Smooth muscle cell (in vitro differentiated cells): ENCODE data around the gene OR14C36. TPM values are rescaled to one million over a fixed set of nuclear protein-coding genes. Genes with fewer than 3 reads are reported as not detected.
"Not testable (repeated sequence)": the region's sequence is repeated elsewhere in the genome, so short reads cannot be mapped to it uniquely, and the experiment has no call there.

ENCODE experiments used
- DNase-seq: peaks from one replicate; lab custom pipeline; 2025; ENCODE audit not compliant: unreplicated experiment; lab: John Stamatoyannopoulos, UW
- H2AFZ ChIP-seq: fragments of 200-600 bp; sonication (generic); 2 replicates; pipeline ENCODE4 v1.6.0; 2016; ENCODE audit warnings: antibody characterized with exemption, low read depth, mild to moderate bottlenecking
- H3F3A ChIP-seq: fragments of 200-600 bp; sonication (generic); 2 replicates; pipeline ENCODE4 v1.6.0; 2017; ENCODE audit warnings: antibody characterized with exemption, low read depth
- H3K27ac ChIP-seq: fragments of 200-600 bp; sonication (generic); 2 replicates; pipeline ENCODE4 v1.5.1; 2016; ENCODE audit warnings: low read depth, mild to moderate bottlenecking
- H3K27me3 ChIP-seq: fragments of 200-600 bp; sonication (generic); 2 replicates; pipeline ENCODE4 v1.6.1; 2016; ENCODE audit warnings: low read depth, mild to moderate bottlenecking
- H3K36me3 ChIP-seq: fragments of 200-600 bp; sonication (generic); 2 replicates; pipeline ENCODE4 v1.5.1; 2016; ENCODE audit warnings: low read depth
- H3K4me1 ChIP-seq: fragments of 200-600 bp; sonication (generic); 2 replicates; pipeline ENCODE4 v1.5.1; 2016; ENCODE audit warnings: low read depth
- H3K4me2 ChIP-seq: fragments of 200-600 bp; sonication (generic); 2 replicates; pipeline ENCODE4 v1.6.0; 2016; ENCODE audit warnings: mild to moderate bottlenecking
- H3K4me3 ChIP-seq: fragments of 200-600 bp; sonication (generic); 2 replicates; pipeline ENCODE4 v1.5.1; 2016; ENCODE audit warnings: mild to moderate bottlenecking
- H3K79me2 ChIP-seq: fragments of 200-600 bp; sonication (generic); 2 replicates; pipeline ENCODE4 v1.6.0; 2016; ENCODE audit warnings: low read depth, mild to moderate bottlenecking
- H3K9ac ChIP-seq: fragments of 200-600 bp; sonication (generic); 2 replicates; pipeline ENCODE4 v1.6.0; 2016; ENCODE audit warnings: low read depth
- H3K9me3 ChIP-seq: fragments of 200-600 bp; sonication (generic); replicated peaks from 2 replicates; pipeline ENCODE4 v1.5.1; 2016; ENCODE audit warnings: low read depth
- H4K20me1 ChIP-seq: fragments of 200-600 bp; sonication (generic); 2 replicates; pipeline ENCODE4 v1.6.0; 2016; ENCODE audit warnings: low read depth
- WGBS: methylation state at CpG from one replicate; pipeline ENCODE4 v1.1.7; 2016; ENCODE audit warnings: low lambda C conversion rate; 5-methylcytosine and 5-hydroxymethylcytosine counted together
- polyA plus RNA-seq: library from polyadenylated mRNA; unstranded; fragments of >200 nt; fragmentation: Nextera tagmentation; extraction: Ambion mirVana; gene quantifications from 2 replicates; pipeline ENCODE4 v1.2.1, GENCODE V29; 2016
- total RNA-seq: library from RNA; depleted of rRNA; stranded (reverse); fragments of >200 nt; gene quantifications from 2 replicates; pipeline ENCODE4 v1.2.3, GENCODE V29; 2014
- TF ChIP-seq, protein P1 (sequence below): fragments of 200-600 bp; sonication (generic); IDR thresholded peaks from 2 replicates; pipeline ENCODE4 v1.5.1; 2017; ENCODE audit warnings: borderline replicate concordance, mild to moderate bottlenecking, antibody characterized with exemption; ENCODE audit not compliant: insufficient read depth, poor library complexity, severe bottlenecking

Gene OR14C36
- total RNA-seq (not detected in 2 replicates), polyA plus RNA-seq (not detected in 2 replicates)

GRCh38 chr1:248348475-248348874 lies at the start of gene OR14C36:
Gene OR14C36, plus strand, starts transcription at chr1:248348775. Its CDS starts 0 bp downstream, at chr1:248348775.
- TF ChIP-seq, protein P1, sequence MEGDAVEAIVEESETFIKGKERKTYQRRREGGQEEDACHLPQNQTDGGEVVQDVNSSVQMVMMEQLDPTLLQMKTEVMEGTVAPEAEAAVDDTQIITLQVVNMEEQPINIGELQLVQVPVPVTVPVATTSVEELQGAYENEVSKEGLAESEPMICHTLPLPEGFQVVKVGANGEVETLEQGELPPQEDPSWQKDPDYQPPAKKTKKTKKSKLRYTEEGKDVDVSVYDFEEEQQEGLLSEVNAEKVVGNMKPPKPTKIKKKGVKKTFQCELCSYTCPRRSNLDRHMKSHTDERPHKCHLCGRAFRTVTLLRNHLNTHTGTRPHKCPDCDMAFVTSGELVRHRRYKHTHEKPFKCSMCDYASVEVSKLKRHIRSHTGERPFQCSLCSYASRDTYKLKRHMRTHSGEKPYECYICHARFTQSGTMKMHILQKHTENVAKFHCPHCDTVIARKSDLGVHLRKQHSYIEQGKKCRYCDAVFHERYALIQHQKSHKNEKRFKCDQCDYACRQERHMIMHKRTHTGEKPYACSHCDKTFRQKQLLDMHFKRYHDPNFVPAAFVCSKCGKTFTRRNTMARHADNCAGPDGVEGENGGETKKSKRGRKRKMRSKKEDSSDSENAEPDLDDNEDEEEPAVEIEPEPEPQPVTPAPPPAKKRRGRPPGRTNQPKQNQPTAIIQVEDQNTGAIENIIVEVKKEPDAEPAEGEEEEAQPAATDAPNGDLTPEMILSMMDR: no peak

DNA sequence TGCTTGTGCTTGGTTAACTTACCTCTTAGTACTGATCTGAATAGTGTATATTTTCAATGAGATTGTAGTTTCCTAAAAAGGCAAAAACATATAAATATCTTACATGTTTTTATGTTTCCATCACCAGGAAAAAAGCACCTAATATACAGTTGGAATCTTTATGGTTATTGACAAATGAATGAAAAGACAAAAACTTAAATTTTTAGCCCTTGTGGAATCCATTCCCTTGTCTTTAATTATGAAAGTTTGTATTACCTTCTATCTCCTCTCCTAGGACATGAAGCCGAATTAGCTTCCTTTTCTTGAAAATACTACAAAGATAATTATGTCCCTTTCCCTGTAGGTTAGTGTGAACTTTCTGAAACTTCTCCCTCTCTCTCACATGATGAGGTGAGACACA lies 45.3 kb upstream of the OR14C36 start, which contains the start of gene OR2T12:
Gene OR2T12 (minus strand): TSS at position 101 of the 400 bp plus-strand sequence. CDS start 7,846 bp downstream, outside the sequence.
- 77% methylated on average over 1 of the region's 1 CpG for WGBS
- H3K4me2 ChIP-seq: no peak within 1 kb of the TSS

More at GRCh38 chr1:248348475-248348874, at the start of gene OR14C36:
- Histone ChIP-seq H3K9ac (no peak within 1 kb of the TSS), H3K4me3 (no peak within 1 kb of the TSS), H3F3A (no peaks in the 10 kb centered on the region), H3K4me1 (no peaks in the 10 kb centered on the region), H3K27ac (no peak within 1 kb of the TSS), H3K4me2 (no peak within 1 kb of the TSS), H3K79me2 (no peaks in the 10 kb centered on the region), H2AFZ (no peak within 1 kb of the TSS), H4K20me1 (no peaks in the 10 kb centered on the region), H3K9me3 (peaks cover 3% of the 10 kb centered on the region), H3K27me3 (no peaks in the 10 kb centered on the region), H3K36me3 (no peaks in the 10 kb centered on the region)
- WGBS: 61% methylated on average over 4 of the region's 4 CpGs
- DNase-seq: no peak

GRCh38 chr1:248305672-248306071 lies 42.9 kb upstream of the OR14C36 start:
- not testable (repeated sequence) for H3K4me3 ChIP-seq, H3K27me3 ChIP-seq, H3K4me1 ChIP-seq, H3K79me2 ChIP-seq, H2AFZ ChIP-seq, H3K9ac ChIP-seq, H3K4me2 ChIP-seq, H3K9me3 ChIP-seq, DNase-seq, H3F3A ChIP-seq, H3K36me3 ChIP-seq, H4K20me1 ChIP-seq, H3K27ac ChIP-seq
- WGBS: 66% methylated on average over 9 of the region's 9 CpGs

More for the DNA sequence above, 45.3 kb upstream of the OR14C36 start, which contains the start of gene OR2T12:
- H3K79me2 ChIP-seq: no peaks in the 10 kb centered on the region
- H3K4me1 ChIP-seq: no peaks in the 10 kb centered on the region
- TF ChIP-seq, protein P1: no peak
- H4K20me1 ChIP-seq: no peaks in the 10 kb centered on the region
- H3K4me3 ChIP-seq: no peak within 1 kb of the TSS
- no peaks in the 10 kb centered on the region for H3K36me3 ChIP-seq
- no peak for DNase-seq
- no peak within 1 kb of the TSS for H3K27ac ChIP-seq
- no peaks in the 10 kb centered on the region for H3K9me3 ChIP-seq
- H3K9ac ChIP-seq: no peak within 1 kb of the TSS
- H3K27me3 ChIP-seq: no peaks in the 10 kb centered on the region
- H2AFZ ChIP-seq: no peak within 1 kb of the TSS
- no peaks in the 10 kb centered on the region for H3F3A ChIP-seq

GRCh38 chr1:248306103-248306502 lies 42.5 kb upstream of the OR14C36 start:
- Histone ChIP-seq H4K20me1 (no peaks in the 10 kb centered on the region), H3K9me3 (peaks cover 5% of the 10 kb centered on the region), H3K4me2 (no peak overlapping the region), H3K4me3 (no peak overlapping the region), H3K27ac (no peak overlapping the region), H3F3A (no peaks in the 10 kb centered on the region), H3K79me2 (no peaks in the 10 kb centered on the region), H3K9ac (no peak overlapping the region), H3K4me1 (no peaks in the 10 kb centered on the region), H3K27me3 (no peaks in the 10 kb centered on the region), H3K36me3 (no peaks in the 10 kb centered on the region), H2AFZ (no peak overlapping the region)
- TF ChIP-seq, protein P1: no peak
- 76% methylated on average over 19 of the region's 19 CpGs for WGBS
- no peak for DNase-seq

DNA sequence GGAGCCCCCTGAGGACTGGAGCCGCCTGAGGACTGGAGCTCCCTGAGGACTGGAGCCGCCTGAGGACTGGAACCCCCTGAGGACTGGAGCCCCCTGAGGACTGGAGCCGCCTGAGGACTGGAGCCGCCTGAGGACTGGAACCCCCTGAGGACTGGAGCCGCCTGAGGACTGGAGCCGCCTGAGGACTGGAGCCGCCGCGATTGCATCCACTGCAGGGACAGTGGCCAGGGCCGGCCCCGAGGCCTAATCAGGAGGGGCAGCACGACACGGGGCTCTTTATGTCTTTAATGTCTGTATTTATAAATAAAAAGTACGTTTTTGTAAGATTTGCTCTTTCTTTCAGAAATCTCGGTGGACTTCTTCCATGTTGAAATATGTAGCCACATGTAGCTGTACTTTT lies 41.8 kb upstream of the OR14C36 start:
- WGBS: 70% methylated on average over 15 of the region's 15 CpGs
- not testable (repeated sequence) for DNase-seq, H3K4me2 ChIP-seq, H3K27me3 ChIP-seq, H3K27ac ChIP-seq, H3K4me3 ChIP-seq, H2AFZ ChIP-seq, H3K36me3 ChIP-seq, H3K9ac ChIP-seq, H3F3A ChIP-seq, H3K79me2 ChIP-seq, H3K4me1 ChIP-seq, H4K20me1 ChIP-seq, H3K9me3 ChIP-seq
